Raji (cell line): ENCODE measurements around the gene TSSK6.

Experiments
- POLR2A ChIP-seq: IDR thresholded peaks from 2 replicates; pipeline ENCODE4 v1.6.1; 2011; ENCODE audit warnings: low read depth, low read length, control low read depth; ENCODE audit not compliant: insufficient read depth

Gene TSSK6

GRCh38 chr19:19549804-19550464 lies 34.6 kb upstream of the TSSK6 start:
- TF ChIP-seq POLR2A, result no peak

GRCh38 chr19:19548915-19549759 lies 33.8 kb upstream of the TSSK6 start:
- no peak for TF ChIP-seq POLR2A

DNA sequence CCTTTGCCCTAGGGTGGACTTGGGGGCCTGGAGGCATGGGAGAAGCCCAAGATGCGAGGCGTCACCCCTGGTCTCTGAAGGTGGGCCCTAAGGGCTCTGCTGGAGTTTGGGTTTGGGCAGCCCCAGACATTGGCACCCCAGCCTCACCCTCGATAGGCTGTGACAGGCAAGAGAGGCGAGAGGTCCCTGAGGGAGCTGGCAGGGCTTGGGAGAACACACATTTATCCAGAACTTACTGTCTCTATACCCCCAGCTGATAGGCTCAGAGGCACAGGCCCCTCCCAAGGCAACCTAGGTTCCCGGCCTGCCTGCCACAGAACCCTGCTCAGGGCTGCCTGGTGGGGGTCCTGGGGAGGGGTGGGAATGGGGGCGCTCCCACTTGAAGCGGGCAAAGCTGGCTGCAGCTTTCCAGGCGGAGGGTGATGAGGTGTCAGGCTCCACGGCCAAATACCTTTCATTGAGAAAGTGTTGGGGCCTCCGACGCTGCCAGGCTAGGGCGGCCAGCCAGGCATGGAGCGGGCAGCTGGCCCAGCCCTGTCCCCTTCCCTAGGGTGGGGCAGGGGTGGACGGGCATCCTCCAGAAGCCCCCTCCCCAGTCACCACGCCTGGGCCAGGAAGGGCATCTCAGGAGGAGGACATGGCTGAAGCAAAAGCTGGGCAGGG lies 32.5 kb upstream of the TSSK6 start:
- no peak for TF ChIP-seq POLR2A

GRCh38 chr19:19546751-19547162 lies 31.4 kb upstream of the TSSK6 start:
- TF ChIP-seq POLR2A, result no peak

- TF ChIP-seq POLR2A, result no peak
Measured at GRCh38 chr19:19545707-19546106, 30.4 kb upstream of the TSSK6 start.

DNA sequence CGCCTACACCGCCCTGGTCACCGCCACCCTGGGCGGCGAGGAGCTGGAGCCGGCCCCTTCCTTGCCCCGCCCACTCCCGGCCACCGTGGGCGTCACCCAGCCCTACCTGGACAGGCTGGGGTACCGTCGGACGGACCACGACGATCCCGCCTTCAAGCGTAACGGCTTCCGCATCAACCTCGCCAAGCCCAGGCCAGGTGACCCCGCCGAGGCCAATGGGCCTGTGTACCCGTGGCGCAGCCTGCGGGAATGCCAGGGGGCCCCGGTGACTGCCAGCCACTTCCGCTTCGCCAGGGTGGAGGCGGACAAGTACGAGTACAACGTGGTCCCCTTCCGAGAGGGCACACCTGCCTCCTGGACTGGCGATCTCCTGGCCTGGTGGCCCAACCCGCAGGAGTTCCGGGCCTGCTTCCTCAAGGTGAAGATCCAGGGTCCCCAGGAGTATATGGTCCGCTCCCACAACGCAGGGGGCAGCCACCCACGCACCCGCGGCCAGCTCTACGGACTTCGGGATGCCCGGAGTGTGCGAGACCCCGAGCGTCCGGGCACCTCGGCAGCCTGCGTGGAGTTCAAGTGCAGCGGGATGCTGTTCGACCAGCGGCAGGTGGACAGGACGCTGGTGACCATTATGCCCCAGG lies 29.7 kb upstream of the TSSK6 start:
- TF ChIP-seq POLR2A, result no peak

DNA sequence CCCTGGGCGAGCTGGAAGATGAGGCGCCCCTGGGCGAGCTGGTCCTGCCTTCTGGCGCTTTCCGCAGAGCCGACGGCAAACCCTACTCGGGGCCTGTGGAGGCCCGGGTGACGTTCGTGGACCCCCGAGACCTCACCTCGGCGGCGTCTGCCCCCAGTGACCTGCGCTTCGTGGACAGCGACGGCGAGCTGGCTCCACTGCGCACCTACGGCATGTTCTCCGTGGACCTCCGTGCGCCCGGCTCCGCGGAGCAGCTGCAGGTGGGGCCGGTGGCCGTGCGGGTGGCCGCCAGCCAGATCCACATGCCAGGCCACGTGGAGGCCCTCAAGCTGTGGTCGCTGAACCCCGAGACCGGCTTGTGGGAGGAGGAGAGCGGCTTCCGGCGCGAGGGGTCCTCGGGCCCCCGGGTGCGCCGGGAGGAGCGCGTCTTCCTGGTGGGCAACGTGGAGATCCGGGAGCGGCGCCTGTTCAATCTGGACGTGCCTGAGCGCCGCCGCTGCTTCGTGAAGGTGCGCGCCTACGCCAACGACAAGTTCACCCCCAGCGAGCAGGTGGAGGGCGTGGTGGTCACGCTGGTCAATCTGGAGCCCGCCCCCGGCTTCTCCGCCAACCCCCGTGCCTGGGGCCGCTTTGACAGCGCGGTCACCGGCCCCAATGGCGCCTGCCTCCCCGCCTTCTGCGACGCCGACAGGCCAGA lies 29.1 kb upstream of the TSSK6 start:
- TF ChIP-seq POLR2A, result no peak

DNA sequence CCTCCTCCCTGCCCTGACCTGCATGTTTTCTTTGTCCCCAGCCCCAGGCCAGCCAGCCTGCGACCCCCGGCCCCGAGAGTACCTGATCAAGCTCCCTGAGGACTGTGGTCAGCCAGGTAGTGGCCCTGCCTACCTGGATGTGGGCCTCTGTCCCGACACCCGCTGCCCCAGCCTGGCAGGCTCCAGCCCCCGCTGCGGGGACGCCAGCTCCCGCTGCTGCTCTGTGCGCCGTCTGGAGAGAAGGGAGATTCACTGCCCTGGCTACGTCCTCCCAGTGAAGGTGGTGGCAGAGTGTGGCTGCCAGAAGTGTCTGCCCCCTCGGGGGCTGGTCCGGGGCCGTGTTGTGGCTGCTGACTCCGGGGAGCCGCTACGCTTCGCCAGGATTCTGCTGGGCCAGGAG lies 28.3 kb upstream of the TSSK6 start:
- no peak for TF ChIP-seq POLR2A

- TF ChIP-seq POLR2A, result no peak
Measured at GRCh38 chr19:19543101-19543500, 27.8 kb upstream of the TSSK6 start.

GRCh38 chr19:19542507-19542906 lies 27.2 kb upstream of the TSSK6 start:
- TF ChIP-seq POLR2A, result no peak

GRCh38 chr19:19541616-19542015 lies 26.3 kb upstream of the TSSK6 start:
- TF ChIP-seq POLR2A, result no peak

- TF ChIP-seq POLR2A, result no peak
Measured at GRCh38 chr19:19540715-19541515, 25.6 kb upstream of the TSSK6 start.

DNA sequence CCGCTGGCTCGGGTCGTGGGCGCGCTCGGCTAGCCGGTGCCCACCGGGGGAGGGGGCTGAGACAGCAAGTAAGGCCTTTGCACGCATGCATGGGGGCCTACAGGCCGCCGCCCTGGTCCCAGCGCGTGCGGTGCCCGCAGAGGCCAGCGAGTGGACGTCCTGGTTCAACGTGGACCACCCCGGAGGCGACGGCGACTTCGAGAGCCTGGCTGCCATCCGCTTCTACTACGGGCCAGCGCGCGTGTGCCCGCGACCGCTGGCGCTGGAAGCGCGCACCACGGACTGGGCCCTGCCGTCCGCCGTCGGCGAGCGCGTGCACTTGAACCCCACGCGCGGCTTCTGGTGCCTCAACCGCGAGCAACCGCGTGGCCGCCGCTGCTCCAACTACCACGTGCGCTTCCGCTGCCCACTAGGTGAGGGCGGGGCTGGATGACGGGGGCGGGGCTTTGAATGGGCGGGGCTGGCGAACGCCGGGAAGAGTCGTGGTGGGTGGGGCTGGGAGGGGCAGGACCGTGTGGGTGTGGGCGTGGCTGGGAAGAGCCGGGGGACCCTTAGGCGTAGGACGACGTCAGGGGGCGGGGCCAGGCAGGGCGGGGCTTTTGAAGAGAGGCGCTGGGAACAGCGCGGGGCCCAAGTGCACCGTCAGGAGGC lies 24.8 kb upstream of the TSSK6 start:
- TF ChIP-seq POLR2A, result no peak

DNA sequence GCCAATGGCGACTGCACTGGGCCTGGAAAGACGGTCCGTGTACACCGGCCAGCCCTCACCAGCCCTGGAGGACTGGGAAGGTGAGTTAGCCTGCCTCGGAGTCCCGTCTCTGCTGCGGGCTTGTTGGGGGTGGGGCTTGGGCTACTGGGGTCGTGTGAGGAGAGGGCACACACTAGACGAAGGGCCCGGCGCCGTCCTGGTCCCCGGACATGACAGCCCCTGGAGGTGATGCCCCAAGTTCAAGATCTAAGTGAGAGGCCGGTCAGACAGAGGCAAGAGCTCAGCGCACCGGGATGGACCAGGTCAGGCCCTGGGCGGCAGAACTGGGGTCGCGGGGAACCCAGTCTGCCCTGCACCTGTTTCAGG lies 24.3 kb upstream of the TSSK6 start:
- no peak for TF ChIP-seq POLR2A

GRCh38 chr19:19538785-19539166 lies 23.4 kb upstream of the TSSK6 start:
- no peak for TF ChIP-seq POLR2A
